BJ (cell line): ENCODE measurements around the gene DEDD. TPM values are rescaled to one million over a fixed set of nuclear protein-coding genes. Genes with fewer than 3 reads are reported as not detected.

ENCODE experiments used
- CTCF ChIA-PET: fragments of 350-600 bp; formaldehyde crosslinking; extraction: SDS; loops from one replicate; lab custom pipeline; 2021; ENCODE audit warnings: antibody characterized with exemption, inconsistent platforms; lab: Yijun Ruan, JAX
- POLR2A ChIA-PET: fragments of 300-600 bp; sonication (Branson Sonifier 250); formaldehyde crosslinking; extraction: SDS; loops from one replicate; lab custom pipeline; 2021; ENCODE audit warnings: antibody characterized with exemption; lab: Charles Lee
- DNase-seq: peaks from one replicate; pipeline ENCODE4 v3.0.0-alpha.2; 2011; ENCODE audit warnings: low read depth
- H3K27me3 ChIP-seq: 2 replicates; pipeline ENCODE4 v1.6.0; 2011; ENCODE audit warnings: low read length; ENCODE audit not compliant: control insufficient read depth, insufficient read depth
- H3K36me3 ChIP-seq: 2 replicates; pipeline ENCODE4 v1.5.1; 2011; ENCODE audit warnings: low read length; ENCODE audit not compliant: control insufficient read depth, insufficient read depth
- H3K4me3 ChIP-seq: 2 replicates; pipeline ENCODE4 v1.5.1; 2011; ENCODE audit warnings: low read depth, mild to moderate bottlenecking, control low read depth, low read length
- polyA minus RNA-seq: library from RNA; depleted of rRNA, polyadenylated mRNA; stranded (reverse); fragments of >200 nt; gene quantifications from 2 replicates; pipeline ENCODE4 v1.2.3, GENCODE V29; 2011; rRNA and poly(A)+ RNA removed
- polyA plus RNA-seq: library from polyadenylated mRNA; depleted of rRNA; stranded (reverse); fragments of >200 nt; gene quantifications from 2 replicates; pipeline ENCODE4 v1.2.3, GENCODE V29; 2011; rRNA removed
- TF ChIP-seq, protein P1 (sequence below): IDR thresholded peaks from 2 replicates; pipeline ENCODE4 v1.5.1; 2011; ENCODE audit warnings: low read depth, mild to moderate bottlenecking, control low read depth, inconsistent platforms, low read length, moderate library complexity; ENCODE audit not compliant: insufficient read depth

DEDD gene, protein sequence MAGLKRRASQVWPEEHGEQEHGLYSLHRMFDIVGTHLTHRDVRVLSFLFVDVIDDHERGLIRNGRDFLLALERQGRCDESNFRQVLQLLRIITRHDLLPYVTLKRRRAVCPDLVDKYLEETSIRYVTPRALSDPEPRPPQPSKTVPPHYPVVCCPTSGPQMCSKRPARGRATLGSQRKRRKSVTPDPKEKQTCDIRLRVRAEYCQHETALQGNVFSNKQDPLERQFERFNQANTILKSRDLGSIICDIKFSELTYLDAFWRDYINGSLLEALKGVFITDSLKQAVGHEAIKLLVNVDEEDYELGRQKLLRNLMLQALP
- polyA plus RNA-seq (46.4 and 74.0 TPM in 2 replicates), polyA minus RNA-seq (46.5 and 78.0 TPM in 2 replicates)

DNA sequence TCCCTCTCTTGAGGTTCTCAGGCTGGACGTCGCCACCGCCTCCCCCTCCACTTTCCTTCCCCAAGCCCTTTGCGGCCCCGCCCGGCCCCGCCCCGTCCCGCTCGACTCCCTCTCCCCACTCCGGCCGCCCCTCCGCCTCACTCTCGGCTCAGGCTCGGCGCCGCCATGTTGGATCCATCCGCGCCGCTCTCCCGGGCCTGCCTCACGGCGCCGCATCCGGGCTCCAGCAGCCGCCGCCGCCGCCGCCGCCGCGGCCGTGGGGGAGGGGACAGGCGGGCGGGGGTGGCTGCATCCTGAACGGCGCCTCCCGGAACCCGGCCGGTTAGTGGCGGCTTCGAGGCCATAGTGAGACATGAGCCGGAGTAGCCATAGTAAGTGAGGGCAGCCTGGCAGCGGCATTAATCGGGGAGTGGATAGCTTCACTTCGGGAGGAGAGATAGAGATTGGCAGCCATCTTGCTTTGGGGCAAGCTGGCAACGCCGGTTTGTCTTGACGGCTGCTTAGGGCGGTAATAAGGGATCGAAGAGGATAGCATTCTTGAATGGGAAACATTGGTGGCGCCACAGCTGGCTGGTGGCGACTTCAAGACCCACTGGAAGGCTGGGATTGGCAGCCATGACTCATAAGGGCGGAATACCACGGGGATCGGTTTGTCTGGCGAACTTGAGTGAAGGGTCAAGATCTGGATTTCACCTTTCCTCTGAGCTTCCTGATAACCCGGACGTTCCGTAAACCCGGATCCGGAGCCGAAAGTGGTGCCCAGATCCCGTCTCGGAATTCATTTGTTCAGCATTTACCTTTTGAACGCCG lies at the start of gene DEDD:
Gene DEDD (minus strand): TSS at position 258 of the 810 bp plus-strand sequence. CDS start 8,205 bp downstream, outside the sequence.
- TF ChIP-seq, protein P1, sequence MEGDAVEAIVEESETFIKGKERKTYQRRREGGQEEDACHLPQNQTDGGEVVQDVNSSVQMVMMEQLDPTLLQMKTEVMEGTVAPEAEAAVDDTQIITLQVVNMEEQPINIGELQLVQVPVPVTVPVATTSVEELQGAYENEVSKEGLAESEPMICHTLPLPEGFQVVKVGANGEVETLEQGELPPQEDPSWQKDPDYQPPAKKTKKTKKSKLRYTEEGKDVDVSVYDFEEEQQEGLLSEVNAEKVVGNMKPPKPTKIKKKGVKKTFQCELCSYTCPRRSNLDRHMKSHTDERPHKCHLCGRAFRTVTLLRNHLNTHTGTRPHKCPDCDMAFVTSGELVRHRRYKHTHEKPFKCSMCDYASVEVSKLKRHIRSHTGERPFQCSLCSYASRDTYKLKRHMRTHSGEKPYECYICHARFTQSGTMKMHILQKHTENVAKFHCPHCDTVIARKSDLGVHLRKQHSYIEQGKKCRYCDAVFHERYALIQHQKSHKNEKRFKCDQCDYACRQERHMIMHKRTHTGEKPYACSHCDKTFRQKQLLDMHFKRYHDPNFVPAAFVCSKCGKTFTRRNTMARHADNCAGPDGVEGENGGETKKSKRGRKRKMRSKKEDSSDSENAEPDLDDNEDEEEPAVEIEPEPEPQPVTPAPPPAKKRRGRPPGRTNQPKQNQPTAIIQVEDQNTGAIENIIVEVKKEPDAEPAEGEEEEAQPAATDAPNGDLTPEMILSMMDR, result 0 out of 2 replicates have a peak, but pooled peaks have one; percentile 6
- peaks cover 7% of the 10 kb centered on the region for H3K36me3 ChIP-seq
- POLR2A ChIA-PET, result interaction anchor here (0.8 to 1.1 kb wide), 3 partner anchors 15 to 69 kb away, joined by 3 to 6 read pairs (median 4); partner anchors contain the start of genes NDUFS2, NIT1, PFDN2 and UFC1
- CTCF ChIA-PET, result interaction anchor here (0.9 to 4.4 kb wide), 8 partner anchors 9 to 1334 kb away, joined by 3 to 25 read pairs (median 3); partner anchors contain the start of genes KLHDC9, PPOX and USF1
- peak; percentile 88 for DNase-seq
- H3K27me3 ChIP-seq, result no peaks in the 10 kb centered on the region
- H3K4me3 ChIP-seq, result peak within 1 kb of the TSS; percentile 97

DNA sequence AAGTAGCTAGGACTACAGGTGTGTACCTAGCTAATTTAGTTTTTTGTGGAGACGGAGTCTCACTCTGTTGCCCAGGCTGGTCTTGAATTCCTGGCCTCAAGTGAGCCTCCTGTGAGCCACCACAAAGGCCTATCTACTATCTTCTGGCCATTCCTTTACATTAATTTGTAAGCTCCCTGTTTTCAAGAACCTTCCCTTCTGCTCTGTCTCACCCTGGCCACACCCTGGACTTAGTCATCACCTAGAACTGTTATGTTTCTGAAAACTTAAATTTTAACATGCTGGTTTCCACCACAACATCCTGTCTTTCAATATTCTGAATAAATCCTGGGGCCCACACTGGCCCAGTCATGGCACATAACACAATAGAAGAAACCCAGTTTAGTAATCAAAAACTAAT lies 49.7 kb upstream of the DEDD start:
- DNase-seq, result no peak
- POLR2A ChIA-PET, result interaction anchor here (1.0 kb wide), 1 partner anchor 20 kb away, joined by 3 read pairs; the partner anchor contains the start of gene NDUFS2

DNA sequence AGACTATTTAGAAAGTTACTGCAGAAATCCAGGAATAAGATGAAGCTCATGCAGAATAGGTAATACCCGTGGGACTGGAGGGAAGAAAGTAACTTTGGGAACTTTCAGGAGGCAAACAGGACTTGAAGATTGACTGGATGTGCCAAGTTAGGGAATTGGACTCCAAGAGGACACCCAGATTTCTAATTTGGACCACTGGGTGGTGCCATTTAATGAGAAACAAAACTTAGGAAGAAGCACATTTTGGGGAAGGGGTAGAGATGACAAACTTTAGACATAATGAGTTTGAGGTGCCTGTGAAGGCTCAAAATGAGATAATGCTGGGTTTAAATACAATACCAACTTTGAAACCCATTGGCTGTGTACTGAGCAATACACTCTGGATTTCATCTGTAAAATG lies 48.2 kb upstream of the DEDD start:
- peaks cover 3% of the 10 kb centered on the region; the same call in 1 of the 2 replicates for H3K36me3 ChIP-seq
- H3K4me3 ChIP-seq, result no peak overlapping the region
- CTCF ChIA-PET, result interaction anchor here (1.0 to 4.0 kb wide), 6 partner anchors 12 to 209 kb away, joined by 3 to 34 read pairs (median 3); partner anchors contain the start of gene PPOX
- DNase-seq, result no peak
- POLR2A ChIA-PET, result no interaction called here
- H3K27me3 ChIP-seq, result no peaks in the 10 kb centered on the region
- TF ChIP-seq, protein P1, result peak; percentile 33

More for the DNA sequence above, 49.7 kb upstream of the DEDD start:
- CTCF ChIA-PET, result interaction anchor here (1.1 to 4.0 kb wide), 5 partner anchors 10 to 44 kb away, joined by 3 to 34 read pairs (median 5); partner anchors contain the start of gene TOMM40L
- no peak overlapping the region for H3K4me3 ChIP-seq
- no peaks in the 10 kb centered on the region for H3K36me3 ChIP-seq
- TF ChIP-seq, protein P1, result no peak
- no peaks in the 10 kb centered on the region for H3K27me3 ChIP-seq

DNA sequence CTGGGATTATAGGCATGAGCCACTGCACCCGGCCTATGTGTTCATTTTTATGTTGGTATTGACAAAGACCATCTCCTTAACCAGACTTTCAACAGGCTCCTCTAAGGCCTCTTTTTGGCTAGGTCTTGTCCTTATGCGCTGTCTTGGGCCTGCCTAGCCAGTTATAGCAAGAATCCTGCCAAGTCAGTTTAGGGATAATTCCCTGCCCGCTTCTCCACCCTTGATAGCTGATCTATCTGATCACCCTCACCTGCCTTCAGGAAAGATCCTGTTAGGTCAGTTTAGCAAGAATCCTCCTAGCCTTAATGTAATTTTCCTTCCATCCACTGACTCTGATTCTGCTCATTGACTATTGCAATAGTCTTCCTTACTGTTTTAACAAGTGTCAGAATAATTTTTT lies 47.2 kb upstream of the DEDD start:
- TF ChIP-seq, protein P1, result no peak
- ChIA-PET CTCF (interaction anchor here (0.6 to 4.0 kb wide), 9 partner anchors 10 to 226 kb away, joined by 3 to 34 read pairs (median 3); no protein-coding TSS in a partner anchor), POLR2A (no interaction called here)
- H3K4me3 ChIP-seq, result no peak overlapping the region
- peaks cover 5% of the 10 kb centered on the region for H3K36me3 ChIP-seq
- H3K27me3 ChIP-seq, result no peaks in the 10 kb centered on the region
- DNase-seq, result no peak
